HUES6 (cell line): ENCODE results near the gene ZCCHC7.

ENCODE experiments used
- H3K27ac ChIP-seq: 2 replicates; pipeline ENCODE4 v1.7.0; 2013; ENCODE audit warnings: low read depth, mild to moderate bottlenecking, low read length, inconsistent platforms
- H3K27me3 ChIP-seq: 2 replicates; pipeline ENCODE4 v1.6.1; 2013; ENCODE audit warnings: low read length; ENCODE audit not compliant: control insufficient read depth, insufficient read depth
- H3K36me3 ChIP-seq: 2 replicates; pipeline ENCODE4 v1.6.1; 2013; ENCODE audit warnings: low read length; ENCODE audit not compliant: control insufficient read depth, insufficient read depth
- H3K4me1 ChIP-seq: 2 replicates; pipeline ENCODE4 v1.6.1; 2013; ENCODE audit warnings: low read length; ENCODE audit not compliant: control insufficient read depth, insufficient read depth
- H3K4me3 ChIP-seq: 2 replicates; pipeline ENCODE4 v1.5.1; 2013; ENCODE audit warnings: low read depth, low read length
- H3K9ac ChIP-seq: one replicate; pipeline ENCODE4 v1.6.1; 2013; ENCODE audit warnings: mild to moderate bottlenecking, low read length
- H3K9me3 ChIP-seq: 2 replicates; pipeline ENCODE4 v1.6.1; 2013; ENCODE audit warnings: low read depth, low read length; ENCODE audit not compliant: control insufficient read depth, insufficient read depth

The ZCCHC7 gene

GRCh38 chr9:37253377-37253937 is 133.1 kb downstream of the ZCCHC7 start:
- no peaks in the 10 kb centered on the region for H3K9me3 ChIP-seq
- no peaks in the 10 kb centered on the region for H3K36me3 ChIP-seq
- H3K4me1 ChIP-seq = peaks cover 44% of the 10 kb centered on the region
- H3K27ac ChIP-seq = peak overlapping the region; percentile 40; the same call in 1 of the 2 replicates
- H3K9ac ChIP-seq = no peak overlapping the region
- no peak overlapping the region for H3K4me3 ChIP-seq
- H3K27me3 ChIP-seq = no peaks in the 10 kb centered on the region

- Histone ChIP-seq H3K4me3 (no peak overlapping the region), H3K27me3 (no peaks in the 10 kb centered on the region), H3K36me3 (no peaks in the 10 kb centered on the region), H3K9me3 (no peaks in the 10 kb centered on the region), H3K4me1 (peaks cover 48% of the 10 kb centered on the region), H3K9ac (no peak overlapping the region), H3K27ac (no peak overlapping the region)
Measured at GRCh38 chr9:37255187-37255586, 134.8 kb downstream of the ZCCHC7 start.

- Histone ChIP-seq H3K27me3 (no peaks in the 10 kb centered on the region), H3K9ac (no peak overlapping the region), H3K4me1 (peaks cover 41% of the 10 kb centered on the region), H3K27ac (no peak overlapping the region), H3K9me3 (no peaks in the 10 kb centered on the region), H3K36me3 (no peaks in the 10 kb centered on the region), H3K4me3 (no peak overlapping the region)
Measured at GRCh38 chr9:37255944-37256862, 135.8 kb downstream of the ZCCHC7 start.

GRCh38 chr9:37259951-37260350 is 139.6 kb downstream of the ZCCHC7 start:
- Histone ChIP-seq H3K27ac (no peak overlapping the region), H3K9me3 (no peaks in the 10 kb centered on the region), H3K9ac (no peak overlapping the region), H3K4me3 (no peak overlapping the region), H3K36me3 (no peaks in the 10 kb centered on the region), H3K27me3 (no peaks in the 10 kb centered on the region), H3K4me1 (peaks cover 12% of the 10 kb centered on the region)

- Histone ChIP-seq H3K9ac (no peak overlapping the region), H3K4me3 (no peak overlapping the region), H3K4me1 (peaks cover 12% of the 10 kb centered on the region), H3K9me3 (no peaks in the 10 kb centered on the region), H3K27me3 (no peaks in the 10 kb centered on the region), H3K27ac (no peak overlapping the region), H3K36me3 (no peaks in the 10 kb centered on the region)
Measured at GRCh38 chr9:37262410-37262809, 142.0 kb downstream of the ZCCHC7 start.

GRCh38 chr9:37264539-37264938 is 144.2 kb downstream of the ZCCHC7 start:
- Histone ChIP-seq H3K9me3 (no peaks in the 10 kb centered on the region), H3K27ac (no peak overlapping the region), H3K9ac (no peak overlapping the region), H3K27me3 (no peaks in the 10 kb centered on the region), H3K4me3 (no peak overlapping the region), H3K36me3 (no peaks in the 10 kb centered on the region), H3K4me1 (peaks cover 7% of the 10 kb centered on the region)

GRCh38 chr9:37266630-37267029 is 146.3 kb downstream of the ZCCHC7 start:
- Histone ChIP-seq H3K27me3 (no peaks in the 10 kb centered on the region), H3K4me1 (no peaks in the 10 kb centered on the region), H3K9ac (no peak overlapping the region), H3K36me3 (no peaks in the 10 kb centered on the region), H3K9me3 (no peaks in the 10 kb centered on the region), H3K4me3 (no peak overlapping the region), H3K27ac (no peak overlapping the region)

- H3K27ac ChIP-seq = no peak overlapping the region
- no peaks in the 10 kb centered on the region for H3K9me3 ChIP-seq
- no peaks in the 10 kb centered on the region for H3K36me3 ChIP-seq
- H3K4me1 ChIP-seq = no peaks in the 10 kb centered on the region
- no peak overlapping the region for H3K4me3 ChIP-seq
- H3K9ac ChIP-seq = no peak overlapping the region
- no peaks in the 10 kb centered on the region for H3K27me3 ChIP-seq
Measured at GRCh38 chr9:37269221-37269620, 148.8 kb downstream of the ZCCHC7 start.

GRCh38 chr9:37271679-37272078 is 151.3 kb downstream of the ZCCHC7 start:
- H3K27me3 ChIP-seq = no peaks in the 10 kb centered on the region
- H3K36me3 ChIP-seq = no peaks in the 10 kb centered on the region
- no peak overlapping the region for H3K4me3 ChIP-seq
- H3K9me3 ChIP-seq = no peaks in the 10 kb centered on the region
- no peaks in the 10 kb centered on the region for H3K4me1 ChIP-seq
- no peak overlapping the region for H3K27ac ChIP-seq
- no peak overlapping the region for H3K9ac ChIP-seq

GRCh38 chr9:37273595-37273994 is 153.2 kb downstream of the ZCCHC7 start:
- H3K4me1 ChIP-seq = no peaks in the 10 kb centered on the region
- H3K9ac ChIP-seq = no peak overlapping the region
- no peaks in the 10 kb centered on the region for H3K9me3 ChIP-seq
- no peak overlapping the region for H3K27ac ChIP-seq
- H3K4me3 ChIP-seq = no peak overlapping the region
- no peaks in the 10 kb centered on the region for H3K27me3 ChIP-seq
- H3K36me3 ChIP-seq = no peaks in the 10 kb centered on the region

GRCh38 chr9:37281541-37281940 is 161.2 kb downstream of the ZCCHC7 start:
- Histone ChIP-seq H3K4me3 (no peak overlapping the region), H3K27ac (no peak overlapping the region)

More at GRCh38 chr9:37281541-37281940, 161.2 kb downstream of the ZCCHC7 start:
- Histone ChIP-seq H3K27me3 (no peaks in the 10 kb centered on the region), H3K9me3 (no peaks in the 10 kb centered on the region), H3K36me3 (no peaks in the 10 kb centered on the region), H3K9ac (no peak overlapping the region), H3K4me1 (peaks cover 13% of the 10 kb centered on the region)
